ENCODE measurements around the gene GSDMA.

DNA sequence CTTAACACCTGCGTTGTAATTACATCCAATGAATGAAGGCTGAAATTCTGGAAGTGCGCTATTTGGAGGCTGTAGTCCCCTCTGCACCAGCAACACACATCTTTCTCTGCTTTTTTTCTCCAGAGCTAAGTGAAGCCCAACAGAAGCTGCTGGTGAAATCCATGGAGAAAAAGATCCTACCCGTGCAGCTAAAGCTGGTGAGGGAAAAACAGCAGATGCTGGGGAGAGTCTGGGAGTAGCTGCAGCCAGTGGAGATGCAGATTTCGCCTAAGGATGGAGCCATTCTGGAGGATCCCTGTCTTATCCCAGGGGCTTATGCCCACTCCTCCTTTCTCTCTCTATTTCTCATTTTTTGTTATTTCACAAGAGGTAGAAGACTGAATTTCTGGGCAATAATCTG lies 13.0 kb downstream of the GSDMA start:
- TF ChIP-seq, protein P1, sequence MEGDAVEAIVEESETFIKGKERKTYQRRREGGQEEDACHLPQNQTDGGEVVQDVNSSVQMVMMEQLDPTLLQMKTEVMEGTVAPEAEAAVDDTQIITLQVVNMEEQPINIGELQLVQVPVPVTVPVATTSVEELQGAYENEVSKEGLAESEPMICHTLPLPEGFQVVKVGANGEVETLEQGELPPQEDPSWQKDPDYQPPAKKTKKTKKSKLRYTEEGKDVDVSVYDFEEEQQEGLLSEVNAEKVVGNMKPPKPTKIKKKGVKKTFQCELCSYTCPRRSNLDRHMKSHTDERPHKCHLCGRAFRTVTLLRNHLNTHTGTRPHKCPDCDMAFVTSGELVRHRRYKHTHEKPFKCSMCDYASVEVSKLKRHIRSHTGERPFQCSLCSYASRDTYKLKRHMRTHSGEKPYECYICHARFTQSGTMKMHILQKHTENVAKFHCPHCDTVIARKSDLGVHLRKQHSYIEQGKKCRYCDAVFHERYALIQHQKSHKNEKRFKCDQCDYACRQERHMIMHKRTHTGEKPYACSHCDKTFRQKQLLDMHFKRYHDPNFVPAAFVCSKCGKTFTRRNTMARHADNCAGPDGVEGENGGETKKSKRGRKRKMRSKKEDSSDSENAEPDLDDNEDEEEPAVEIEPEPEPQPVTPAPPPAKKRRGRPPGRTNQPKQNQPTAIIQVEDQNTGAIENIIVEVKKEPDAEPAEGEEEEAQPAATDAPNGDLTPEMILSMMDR (IDR thresholded peaks at IDR 0.05) = no peak
- TF ChIP-seq EP300 (IDR thresholded peaks at IDR 0.05) (no peak), POLR2A (IDR thresholded peaks at IDR 0.05) (no peak)
